ENCODE results near the gene LIN7A.

DNA sequence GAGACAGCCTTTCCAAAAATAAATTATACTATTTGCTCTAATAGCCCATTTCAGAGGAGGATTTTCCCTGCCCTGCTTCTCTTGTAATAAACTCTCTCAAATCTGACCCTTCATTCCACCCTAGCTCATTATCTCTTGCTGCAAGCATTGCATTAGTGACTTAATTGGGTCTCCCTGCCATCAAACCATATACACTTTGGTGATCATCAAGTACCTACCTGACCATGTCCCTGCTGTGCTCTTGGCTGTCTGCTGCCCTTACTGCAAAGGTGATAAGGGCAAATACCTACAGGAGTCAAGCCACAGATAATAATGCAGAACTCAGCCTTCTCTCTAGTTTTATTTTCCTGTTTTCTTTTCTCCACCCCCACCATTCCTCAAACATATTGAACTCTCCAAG, 88.4 kb downstream of the LIN7A start:
- TF ChIP-seq CTCF (IDR thresholded peaks at IDR 0.05; ENCODE audit: low read length) (no peak), EZH2 (IDR thresholded peaks at IDR 0.05; ENCODE audit: borderline replicate concordance, low read length) (no peak)

Data from OCI-LY1 (cell line).